GM12878 (cell line): ENCODE data around the gene ATG4B. TPM values are rescaled to one million over a fixed set of nuclear protein-coding genes. Genes with fewer than 3 reads are reported as not detected.
A peak's percentile ranks its signal among the peaks of the same experiment; 100 is the strongest.

Source experiments
- ASH2L ChIP-seq: fragments of 300-600, 200-600 bp; sonication (generic); IDR thresholded peaks from 2 replicates; pipeline ENCODE4 v1.6.1; 2017; ENCODE audit warnings: low read depth, mild to moderate bottlenecking, borderline replicate concordance
- CHD4 ChIP-seq: fragments of 200-600 bp; sonication (generic); IDR thresholded peaks from 2 replicates; pipeline ENCODE4 v1.6.1; 2016; ENCODE audit warnings: mild to moderate bottlenecking
- CREB1 ChIP-seq: IDR thresholded peaks from 2 replicates; pipeline ENCODE4 v1.6.1; 2012; ENCODE audit warnings: low read depth, mild to moderate bottlenecking, inconsistent platforms
- EZH2 ChIP-seq: IDR thresholded peaks from 2 replicates; pipeline ENCODE4 v1.6.1; 2012; ENCODE audit warnings: low read depth, mild to moderate bottlenecking, control low read depth, inconsistent platforms, low read length, borderline replicate concordance; ENCODE audit not compliant: control insufficient read depth
- FOXM1 ChIP-seq: IDR thresholded peaks from 2 replicates; pipeline ENCODE4 v1.6.1; 2012; ENCODE audit warnings: low read depth, mild to moderate bottlenecking, inconsistent platforms, low read length, moderate library complexity
- IRF4 ChIP-seq: IDR thresholded peaks from 2 replicates; pipeline ENCODE4 v1.6.1; 2011; ENCODE audit warnings: low read depth, low read length
- KAT2A ChIP-seq: conservative IDR thresholded peaks from 2 replicates; pipeline ENCODE4 v1.6.1; 2011; ENCODE audit warnings: low read depth, low read length; ENCODE audit not compliant: control insufficient read depth
- MAX ChIP-seq: IDR thresholded peaks from 2 replicates; pipeline ENCODE4 v1.6.1; 2012; ENCODE audit warnings: low read depth, low read length, improper control_type of control experiment
- NFIC ChIP-seq: IDR thresholded peaks from 2 replicates; pipeline ENCODE4 v1.6.1; 2012; ENCODE audit warnings: low read depth, mild to moderate bottlenecking, inconsistent platforms, low read length, moderate library complexity
- NR2C1 ChIP-seq: fragments of 450-650 bp; IDR thresholded peaks from 2 replicates; pipeline ENCODE4 v1.6.1; 2017; ENCODE audit warnings: antibody characterized with exemption, mild to moderate bottlenecking, moderate library complexity
- PBX3 ChIP-seq: IDR thresholded peaks from 2 replicates; pipeline ENCODE4 v1.6.1; 2011; ENCODE audit warnings: mild to moderate bottlenecking, low read depth, low read length, moderate library complexity; ENCODE audit not compliant: insufficient replicate concordance
- POLR2AphosphoS5 ChIP-seq: IDR thresholded peaks from 2 replicates; pipeline ENCODE4 v1.6.1; 2011; ENCODE audit warnings: mild to moderate bottlenecking, low read length, inconsistent platforms
- SIX5 ChIP-seq: IDR thresholded peaks from 2 replicates; pipeline ENCODE4 v1.6.1; 2011; ENCODE audit warnings: mild to moderate bottlenecking, low read depth, low read length, moderate library complexity; ENCODE audit not compliant: severe bottlenecking
- SMAD1 ChIP-seq: fragments of 450-650 bp; IDR thresholded peaks from 2 replicates; pipeline ENCODE4 v1.6.1; 2018; ENCODE audit warnings: mild to moderate bottlenecking, low read depth; ENCODE audit not compliant: partially characterized antibody
- SREBF1 ChIP-seq: IDR thresholded peaks from 2 replicates; pipeline ENCODE4 v1.6.1; 2012; ENCODE audit warnings: mild to moderate bottlenecking, low read length
- STAT3 ChIP-seq: IDR thresholded peaks from 2 replicates; pipeline ENCODE4 v1.6.1; 2011; ENCODE audit warnings: low read depth, low read length, improper control_type of control experiment
- TBL1XR1 ChIP-seq: IDR thresholded peaks from 2 replicates; pipeline ENCODE4 v1.6.1; 2012; ENCODE audit warnings: low read depth, low read length, improper control_type of control experiment
- ZBTB4 ChIP-seq: fragments of 450-650 bp; formaldehyde crosslinking; IDR thresholded peaks from 2 replicates; pipeline ENCODE4 v1.4.0; 2022; ENCODE audit warnings: mild to moderate bottlenecking, moderate library complexity
- ZNF24 ChIP-seq: fragments of 450-650 bp; IDR thresholded peaks from 2 replicates; pipeline ENCODE4 v1.6.1; 2017; ENCODE audit warnings: antibody characterized with exemption, mild to moderate bottlenecking
- ZNF592 ChIP-seq: fragments of 450-650 bp; IDR thresholded peaks from 2 replicates; pipeline ENCODE4 v1.6.1; 2017; ENCODE audit warnings: mild to moderate bottlenecking, moderate library complexity
- polyA plus RNA-seq, 11 experiments: library from polyadenylated mRNA; depleted of rRNA in 4 of 11; unstranded in 6 of 11; stranded (reverse) in 5 of 11; fragments of >200 nt; fragmentation: Nextera tagmentation in 4 of 11; fragmentation: Illumina TruSeq in 1 of 11; extraction: Ambion mirVana in 4 of 11; extraction: Trizol in 1 of 11; gene quantifications; 1 replicate in 1 of 11; 2 replicates in 10 of 11; pipeline versions ENCODE4 v1.2.1 to v1.2.3, GENCODE V29; 2011 to 2016; ENCODE audit warnings: inconsistent platforms in 2 of 11, missing spikeins in 2 of 11, low read depth in 1 of 11
- total RNA-seq, 4 experiments: library from RNA; depleted of rRNA in 3 of 4; stranded (reverse); fragments of >200 nt in 3 of 4; fragmentation: Illumina TruSeq in 1 of 4; extraction: Trizol in 1 of 4; gene quantifications; 2 replicates each; pipeline versions ENCODE4 v1.2.1 to v1.2.3, GENCODE V29; 2013 to 2021
- TF ChIP-seq, protein P1 (sequence below): fragments of 450-650 bp; IDR thresholded peaks from 2 replicates; pipeline ENCODE4 v1.6.1; 2016; ENCODE audit warnings: mild to moderate bottlenecking

Gene ATG4B
- total and polyA plus RNA-seq, 10 of the 15 experiments (the other 5 are each of a cell fraction or from before 2014, with no cell fraction given) = 5.8 to 84.1 (median 64.9) TPM

DNA sequence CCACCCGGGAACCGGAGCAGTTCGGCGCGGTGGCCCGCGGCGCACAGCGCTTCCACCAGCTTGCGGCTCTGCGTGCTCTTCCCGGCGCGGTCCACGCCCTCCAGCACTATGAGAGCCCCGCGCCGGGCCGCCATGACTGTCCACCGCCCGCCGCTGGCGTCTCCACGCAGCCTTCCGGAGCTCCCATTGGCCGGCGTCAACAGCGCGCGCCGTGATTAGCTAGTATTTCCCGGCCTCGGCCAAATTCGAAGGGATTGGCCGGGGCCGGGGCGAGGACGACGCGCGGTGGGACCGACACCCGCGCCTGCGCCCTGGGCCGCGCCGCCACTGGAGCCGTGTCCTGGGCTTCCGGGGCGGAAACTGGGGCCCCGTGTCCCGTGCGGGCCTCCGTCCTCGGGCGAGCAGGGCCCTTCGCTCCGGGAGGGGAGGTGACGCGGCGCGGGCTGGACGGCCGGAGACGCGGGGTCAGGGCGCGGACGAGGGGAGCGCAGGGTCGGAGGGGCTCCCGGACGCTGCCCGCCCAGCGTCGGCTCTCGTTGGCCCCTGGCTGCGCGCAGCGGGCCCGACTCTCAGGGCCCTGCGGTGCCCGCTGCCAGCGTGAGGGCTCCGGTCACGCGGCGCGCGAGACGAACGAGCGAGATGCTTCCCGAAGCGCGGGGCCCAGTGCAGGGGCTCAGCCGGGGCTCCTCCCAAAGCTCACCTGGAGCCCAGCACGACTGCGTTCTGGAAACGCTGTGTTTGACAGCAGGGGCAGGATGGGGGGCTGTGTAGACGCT lies 49.3 kb downstream of the ATG4B start, which contains the start of gene DTYMK (continued):
- no peak for TF ChIP-seq FOXM1
- TF ChIP-seq STAT3 = no peak
- peak; percentile 96 for TF ChIP-seq CREB1
- TF ChIP-seq PBX3 = no peak
- TF ChIP-seq IRF4 = no peak
- TF ChIP-seq MAX = peak; percentile 65
- TF ChIP-seq ZBTB4 (CRISPR knock-in tag) = no peak
- no peak for TF ChIP-seq NFIC
- TF ChIP-seq NR2C1 = peak; percentile 67
- peak; percentile 85 for TF ChIP-seq POLR2AphosphoS5
- no peak for TF ChIP-seq SMAD1
- no peak for TF ChIP-seq KAT2A
- TF ChIP-seq SIX5 = no peak
- TF ChIP-seq, protein P1, sequence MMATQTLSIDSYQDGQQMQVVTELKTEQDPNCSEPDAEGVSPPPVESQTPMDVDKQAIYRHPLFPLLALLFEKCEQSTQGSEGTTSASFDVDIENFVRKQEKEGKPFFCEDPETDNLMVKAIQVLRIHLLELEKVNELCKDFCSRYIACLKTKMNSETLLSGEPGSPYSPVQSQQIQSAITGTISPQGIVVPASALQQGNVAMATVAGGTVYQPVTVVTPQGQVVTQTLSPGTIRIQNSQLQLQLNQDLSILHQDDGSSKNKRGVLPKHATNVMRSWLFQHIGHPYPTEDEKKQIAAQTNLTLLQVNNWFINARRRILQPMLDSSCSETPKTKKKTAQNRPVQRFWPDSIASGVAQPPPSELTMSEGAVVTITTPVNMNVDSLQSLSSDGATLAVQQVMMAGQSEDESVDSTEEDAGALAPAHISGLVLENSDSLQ = peak; percentile 41; the same call in 1 of the 2 replicates
- TF ChIP-seq TBL1XR1 = no peak
- TF ChIP-seq ZNF592 = no peak; the same call in 1 of the 2 replicates
- TF ChIP-seq CHD4 = no peak
- peak; percentile 71 for TF ChIP-seq ZNF24
- no peak for TF ChIP-seq EZH2
- peak; percentile 65; the same call in 1 of the 2 replicates for TF ChIP-seq ASH2L
- TF ChIP-seq SREBF1 = no peak
